HG03575 (cell line): ENCODE data around the gene RPS28.
"Not testable (repeated sequence)": the region's sequence is repeated elsewhere in the genome, so short reads cannot be mapped to it uniquely, and the experiment has no call there.

Source experiments
- ATAC-seq: cut with Tn5 transposase; IDR thresholded peaks from one replicate; pipeline ENCODE4 v1.9.1; 2021; ENCODE audit not compliant: unreplicated experiment, insufficient number of reproducible peaks, low FRiP score; ENCODE audit errors: extremely low read depth

RPS28 gene

GRCh38 chr19:8338835-8339234, 17.5 kb downstream of the RPS28 start:
- ATAC-seq = no peak

- ATAC-seq = no peak
Measured at GRCh38 chr19:8340341-8341096, 19.2 kb downstream of the RPS28 start.

GRCh38 chr19:8341504-8341903, 20.2 kb downstream of the RPS28 start:
- ATAC-seq = not testable (repeated sequence)

GRCh38 chr19:8342316-8342683, 21.0 kb downstream of the RPS28 start:
- no peak for ATAC-seq

GRCh38 chr19:8342684-8343482, 21.6 kb downstream of the RPS28 start, which contains the start of gene KANK3:
Gene KANK3, minus strand, starts transcription at chr19:8343262. Its CDS starts 5,434 bp downstream, at chr19:8337828.
- ATAC-seq = no peak

GRCh38 chr19:8343483-8343844, 22.2 kb downstream of the RPS28 start:
- no peak for ATAC-seq

GRCh38 chr19:8349629-8350372, 28.5 kb downstream of the RPS28 start:
- not testable (repeated sequence) for ATAC-seq

- no peak for ATAC-seq
Measured at GRCh38 chr19:8352134-8352827, 31.0 kb downstream of the RPS28 start.

GRCh38 chr19:8352845-8353244, 31.5 kb downstream of the RPS28 start:
- not testable (repeated sequence) for ATAC-seq

GRCh38 chr19:8355631-8356402, 34.5 kb downstream of the RPS28 start:
- no peak for ATAC-seq

GRCh38 chr19:8357007-8357521, 35.8 kb downstream of the RPS28 start:
- no peak for ATAC-seq

- ATAC-seq = no peak
Measured at GRCh38 chr19:8358948-8359347, 37.7 kb downstream of the RPS28 start.

GRCh38 chr19:8360196-8360595, 38.9 kb downstream of the RPS28 start:
- ATAC-seq = no peak

- no peak for ATAC-seq
Measured at GRCh38 chr19:8361921-8362793, 40.9 kb downstream of the RPS28 start.

- no peak for ATAC-seq
Measured at GRCh38 chr19:8363803-8364771, 42.8 kb downstream of the RPS28 start, which contains the start of gene ANGPTL4. Gene ANGPTL4, plus strand, starts transcription at chr19:8364155. Its CDS starts 167 bp downstream, at chr19:8364322.

GRCh38 chr19:8366121-8366581, 44.9 kb downstream of the RPS28 start:
- no peak for ATAC-seq
